Left lung (tissue), 10 donors: ENCODE data around the gene VOPP1. TPM values are rescaled to one million over a fixed set of nuclear protein-coding genes. Genes with fewer than 3 reads are reported as not detected.
"Not testable (repeated sequence)": the region's sequence is repeated elsewhere in the genome, so short reads cannot be mapped to it uniquely, and the experiment has no call there.

Source experiments
- ATAC-seq: fragments of 200-7000 bp; cut with Tn5 transposase; one replicate; pipeline ENCODE4 v1.9.1; 2020; ENCODE audit warnings: moderate library complexity
- DNase-seq, 4 donors: peaks; one replicate each; pipeline ENCODE4 v3.0.0-alpha.2; 2013 to 2020
- H3K27ac ChIP-seq, 2 donors: fragments of 200-600 bp; sonication (generic) in 1 of 2; one replicate each; pipeline versions ENCODE4 v1.5.0 to v1.8.0; 2020 to 2021
- H3K27me3 ChIP-seq, 2 donors: fragments of 200-600 bp; sonication (generic) in 1 of 2; one replicate each; pipeline versions ENCODE4 v1.5.0 to v1.8.0; 2020 to 2021
- H3K36me3 ChIP-seq, 2 donors: fragments of 200-600 bp; sonication (generic) in 1 of 2; one replicate each; pipeline versions ENCODE4 v1.5.0 to v1.8.0; 2020 to 2021
- H3K4me1 ChIP-seq, 2 donors: fragments of 200-600 bp; one replicate each; pipeline ENCODE4 v1.8.0; 2021
- H3K4me3 ChIP-seq, 2 donors: fragments of 200-600 bp; sonication (generic) in 1 of 2; one replicate each; pipeline versions ENCODE4 v1.5.0 to v1.8.0; 2020 to 2021; ENCODE audit warnings: mild to moderate bottlenecking in 1 of 2
- H3K9me3 ChIP-seq, 2 donors: fragments of 200-600 bp; sonication (generic) in 1 of 2; one replicate each; pipeline versions ENCODE4 v1.5.0 to v1.8.0; 2020 to 2021
- intact Hi-C, 2 donors: fragments of 100-400 bp; cut with DNase I; formaldehyde crosslinking; loops; one replicate each; pipeline versions ENCODE4 v1.11.2 to v1.14.2; 2022
- polyA plus RNA-seq, 6 donors: library from polyadenylated mRNA; unstranded; fragments of 120-200 nt; gene quantifications; one replicate each; pipeline ENCODE4 v1.2.1, GENCODE V29; 2013; ENCODE audit not compliant: insufficient read length in 6 of 6
- total RNA-seq, 2 donors: library from RNA; stranded (reverse); fragmentation: NEBNext Ultra II Directional; extraction: Animal tissue kit (Norgen Biotek cat#: 25700); gene quantifications; one replicate each; pipeline ENCODE4 v1.2.1, GENCODE V29; 2021
- TF ChIP-seq, protein P1 (sequence below), 2 donors: fragments of 200-600 bp; sonication (generic) in 1 of 2; IDR thresholded peaks; one replicate each; pipeline versions ENCODE4 v1.5.0 to v1.8.0; 2021; ENCODE audit warnings: antibody characterized with exemption in 2 of 2
- donor health status: DM: no; HTN: yes; CAD: no.
- donor health status: DM: no; HTN: no; CAD: no.

The VOPP1 gene
- total and polyA plus RNA-seq, 8 donors: 35.4 to 68.5 (median 40.4) TPM

DNA sequence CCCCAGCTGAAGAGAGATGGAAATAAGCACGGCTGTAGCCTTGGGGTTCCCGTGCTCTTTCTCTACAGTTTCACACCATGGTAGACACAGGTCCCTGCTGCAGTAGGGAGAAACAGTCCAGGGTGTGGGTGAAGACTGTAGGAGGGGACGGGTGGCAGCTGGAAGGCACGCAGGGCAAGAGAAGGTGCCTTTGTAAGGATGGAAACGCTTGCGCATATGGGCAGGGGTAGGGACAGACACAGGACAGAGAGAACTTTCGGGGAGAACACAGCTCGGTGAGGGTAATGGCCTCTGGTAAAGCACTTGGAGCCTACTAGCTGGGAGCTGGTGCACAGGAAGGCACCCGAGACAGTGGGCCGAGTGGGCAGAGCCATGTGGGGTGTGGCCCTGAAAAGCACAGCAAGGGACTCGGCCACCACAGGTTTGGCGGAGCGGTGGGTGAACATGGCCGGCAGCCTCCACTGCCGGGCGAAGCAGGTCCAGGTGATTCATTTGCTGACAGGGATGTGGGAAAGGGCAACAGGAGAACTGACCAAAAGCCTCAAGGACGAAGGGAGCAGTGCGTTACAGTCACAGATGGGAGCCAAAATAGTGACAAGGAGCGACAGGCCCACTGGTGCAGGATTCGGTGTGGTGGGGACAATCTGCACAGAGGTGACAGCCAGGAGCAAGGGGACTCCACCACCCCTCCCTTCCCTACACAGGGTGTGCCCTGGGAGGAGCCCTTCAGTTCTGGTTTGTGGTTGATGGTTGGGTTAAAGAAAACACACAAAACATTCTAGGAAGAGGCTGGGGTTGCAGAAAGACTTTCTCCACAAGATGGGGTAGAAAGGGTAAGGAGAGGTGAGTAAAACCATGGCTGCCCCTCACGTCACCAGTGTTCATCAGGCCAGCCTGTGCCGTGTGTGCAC is 97.1 kb downstream of the VOPP1 start:
- intact Hi-C loops: no loop called here
- no peak overlapping the region for H3K27ac ChIP-seq
- ATAC-seq: no peak
- H3K9me3 ChIP-seq: no peaks in the 10 kb centered on the region
- no peaks in the 10 kb centered on the region for H3K27me3 ChIP-seq
- H3K36me3 ChIP-seq: peaks cover 0 to 29% of the 10 kb centered on the region in 2 donors
- H3K4me3 ChIP-seq: no peak overlapping the region
- peak in 1 of 4 donors; percentile 11 for DNase-seq
- H3K4me1 ChIP-seq: no peaks in the 10 kb centered on the region
- TF ChIP-seq, protein P1, sequence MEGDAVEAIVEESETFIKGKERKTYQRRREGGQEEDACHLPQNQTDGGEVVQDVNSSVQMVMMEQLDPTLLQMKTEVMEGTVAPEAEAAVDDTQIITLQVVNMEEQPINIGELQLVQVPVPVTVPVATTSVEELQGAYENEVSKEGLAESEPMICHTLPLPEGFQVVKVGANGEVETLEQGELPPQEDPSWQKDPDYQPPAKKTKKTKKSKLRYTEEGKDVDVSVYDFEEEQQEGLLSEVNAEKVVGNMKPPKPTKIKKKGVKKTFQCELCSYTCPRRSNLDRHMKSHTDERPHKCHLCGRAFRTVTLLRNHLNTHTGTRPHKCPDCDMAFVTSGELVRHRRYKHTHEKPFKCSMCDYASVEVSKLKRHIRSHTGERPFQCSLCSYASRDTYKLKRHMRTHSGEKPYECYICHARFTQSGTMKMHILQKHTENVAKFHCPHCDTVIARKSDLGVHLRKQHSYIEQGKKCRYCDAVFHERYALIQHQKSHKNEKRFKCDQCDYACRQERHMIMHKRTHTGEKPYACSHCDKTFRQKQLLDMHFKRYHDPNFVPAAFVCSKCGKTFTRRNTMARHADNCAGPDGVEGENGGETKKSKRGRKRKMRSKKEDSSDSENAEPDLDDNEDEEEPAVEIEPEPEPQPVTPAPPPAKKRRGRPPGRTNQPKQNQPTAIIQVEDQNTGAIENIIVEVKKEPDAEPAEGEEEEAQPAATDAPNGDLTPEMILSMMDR (IDR thresholded peaks at IDR 0.05): no peak

DNA sequence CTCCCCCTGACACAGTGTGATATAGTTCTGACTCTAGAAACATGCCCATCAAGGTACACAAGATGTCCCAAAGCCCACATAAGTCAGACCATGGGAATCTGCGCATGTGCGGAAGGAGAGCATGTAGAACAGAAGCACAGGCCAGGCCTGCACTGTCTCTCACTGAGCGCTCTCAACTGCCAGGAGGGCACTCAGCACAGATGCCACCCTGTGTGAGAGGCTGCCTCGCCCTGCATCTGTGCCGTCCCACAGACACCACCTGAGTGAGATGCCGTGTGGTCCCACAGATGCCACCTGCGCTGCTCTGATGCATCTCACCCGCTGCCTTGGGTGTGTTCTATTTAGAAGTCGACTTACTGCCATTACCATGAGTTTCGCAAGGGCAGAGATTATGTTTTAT is 98.4 kb downstream of the VOPP1 start:
- Histone ChIP-seq H3K27ac (no peak overlapping the region), H3K4me1 (no peaks in the 10 kb centered on the region), H3K27me3 (no peaks in the 10 kb centered on the region), H3K36me3 (peaks cover 0 to 29% of the 10 kb centered on the region in 2 donors), H3K4me3 (no peak overlapping the region), H3K9me3 (no peaks in the 10 kb centered on the region)
- intact Hi-C loops: no loop called here
- ATAC-seq: no peak
- TF ChIP-seq, protein P1 (IDR thresholded peaks at IDR 0.05): no peak
- DNase-seq: peak in 1 of 4 donors; percentile 58

- no peaks in the 10 kb centered on the region for H3K9me3 ChIP-seq
- TF ChIP-seq, protein P1 (IDR thresholded peaks at IDR 0.05): no peak
- H3K4me3 ChIP-seq: no peak overlapping the region
- DNase-seq (peak in 2 of 4 donors; percentile 13 to 53), ATAC-seq (no peak)
- H3K27me3 ChIP-seq: no peaks in the 10 kb centered on the region
- no peaks in the 10 kb centered on the region for H3K4me1 ChIP-seq
- peaks cover 0 to 35% of the 10 kb centered on the region in 2 donors for H3K36me3 ChIP-seq
- H3K27ac ChIP-seq: no peak overlapping the region
- intact Hi-C loops: no loop called here
Observed at GRCh38 chr7:55472928-55473725, 99.2 kb downstream of the VOPP1 start.

DNA sequence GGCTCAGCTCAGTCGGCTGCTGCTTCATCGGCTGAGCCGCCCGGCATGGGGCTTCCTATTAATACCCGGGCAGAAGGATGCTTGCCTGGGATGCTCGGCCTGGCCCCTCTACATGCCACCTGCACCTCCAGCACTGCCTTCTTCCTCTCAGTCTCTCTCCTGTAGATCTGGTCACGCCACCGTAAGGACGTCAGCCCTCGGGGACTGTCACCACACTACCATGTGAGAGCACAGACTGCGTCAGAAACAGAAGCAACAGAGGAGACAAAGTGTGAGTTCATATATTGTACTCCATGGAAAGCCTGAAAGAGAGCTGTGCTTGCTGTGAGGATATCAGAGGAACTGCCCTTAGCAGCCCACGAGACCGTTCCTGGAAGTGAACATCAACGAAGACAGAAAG is 99.9 kb downstream of the VOPP1 start:
- H3K4me3 ChIP-seq, H3K4me1 ChIP-seq, H3K27ac ChIP-seq, intact Hi-C loops, H3K9me3 ChIP-seq, ATAC-seq, H3K27me3 ChIP-seq: not testable (repeated sequence)
- peaks cover 0 to 39% of the 10 kb centered on the region in 2 donors for H3K36me3 ChIP-seq
- DNase-seq: peak in 1 of 4 donors; percentile 47

GRCh38 chr7:55471594-55471993 is 100.7 kb downstream of the VOPP1 start:
- DNase-seq, H3K9me3 ChIP-seq, H3K4me1 ChIP-seq, intact Hi-C loops, H3K27me3 ChIP-seq, H3K4me3 ChIP-seq, H3K27ac ChIP-seq, ATAC-seq: not testable (repeated sequence)
- peaks cover 0 to 37% of the 10 kb centered on the region in 2 donors for H3K36me3 ChIP-seq

DNA sequence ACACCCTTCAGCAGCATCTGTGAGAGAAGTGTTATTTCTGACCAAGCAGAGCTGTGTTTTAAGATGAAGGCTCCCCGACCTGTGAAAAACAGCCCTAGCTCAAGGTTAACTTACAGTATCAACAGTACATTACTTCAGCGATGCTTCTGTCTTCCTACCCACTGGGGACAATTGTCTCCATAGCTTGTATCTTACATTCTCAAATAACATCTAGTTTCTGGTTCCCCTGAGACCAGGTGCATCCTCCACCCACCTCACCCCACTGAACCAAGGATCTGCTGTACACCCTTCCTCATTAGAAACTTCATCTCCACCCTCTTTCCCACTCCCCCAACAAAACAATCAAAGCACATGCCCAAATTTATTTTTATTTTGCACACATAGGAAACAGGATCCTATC is 102.0 kb downstream of the VOPP1 start:
- H3K4me3 ChIP-seq: no peak overlapping the region
- H3K9me3 ChIP-seq: no peaks in the 10 kb centered on the region
- DNase-seq: no peak
- ATAC-seq: no peak
- intact Hi-C loops: no loop called here
- TF ChIP-seq, protein P1 (IDR thresholded peaks at IDR 0.05): no peak
- H3K36me3 ChIP-seq: peaks cover 0 to 40% of the 10 kb centered on the region in 2 donors
- H3K4me1 ChIP-seq: no peaks in the 10 kb centered on the region
- H3K27ac ChIP-seq: peak overlapping the region in 1 of 2 donors; percentile 48
- no peaks in the 10 kb centered on the region for H3K27me3 ChIP-seq
